Renal cortex interstitium (tissue), 3 donors: ENCODE data around the gene C1D. TPM values are rescaled to one million over a fixed set of nuclear protein-coding genes. Genes with fewer than 3 reads are reported as not detected.

Source experiments
- polyA plus RNA-seq, 3 donors: library from polyadenylated mRNA; unstranded; fragments of 120-200 nt; gene quantifications; one replicate each; pipeline ENCODE4 v1.2.1, GENCODE V29; 2013; ENCODE audit not compliant: insufficient read length in 3 of 3

The C1D gene
- polyA plus RNA-seq, 3 donors, result 40.7 to 46.9 (median 45.5) TPM

Other genes with a start within 250 kb of the C1D start
- gene PNO1, start 94.9 kb upstream of the C1D start, polyA plus RNA-seq, result 10 to 100 TPM; 15.4 to 16.3 (median 15.8) TPM
- gene PPP3R1, start 189.5 kb upstream of the C1D start, polyA plus RNA-seq, result 10 to 100 TPM; 51.8 to 67.6 (median 59.5) TPM